OCI-M2 (cell line): ENCODE measurements around the gene BRD1.
"Not testable (repeated sequence)": the region's sequence is repeated elsewhere in the genome, so short reads cannot be mapped to it uniquely, and the experiment has no call there.

ENCODE experiments used
- DNase-seq: peaks from one replicate; lab custom pipeline; 2025; ENCODE audit not compliant: unreplicated experiment; lab: John Stamatoyannopoulos, UW

The BRD1 gene

GRCh38 chr22:49785046-49785521 is 42.6 kb downstream of the BRD1 start:
- DNase-seq, result no peak

GRCh38 chr22:49784630-49784971 is 43.1 kb downstream of the BRD1 start:
- no peak for DNase-seq

- no peak for DNase-seq
Observed at GRCh38 chr22:49783926-49784629, 43.6 kb downstream of the BRD1 start.

DNA sequence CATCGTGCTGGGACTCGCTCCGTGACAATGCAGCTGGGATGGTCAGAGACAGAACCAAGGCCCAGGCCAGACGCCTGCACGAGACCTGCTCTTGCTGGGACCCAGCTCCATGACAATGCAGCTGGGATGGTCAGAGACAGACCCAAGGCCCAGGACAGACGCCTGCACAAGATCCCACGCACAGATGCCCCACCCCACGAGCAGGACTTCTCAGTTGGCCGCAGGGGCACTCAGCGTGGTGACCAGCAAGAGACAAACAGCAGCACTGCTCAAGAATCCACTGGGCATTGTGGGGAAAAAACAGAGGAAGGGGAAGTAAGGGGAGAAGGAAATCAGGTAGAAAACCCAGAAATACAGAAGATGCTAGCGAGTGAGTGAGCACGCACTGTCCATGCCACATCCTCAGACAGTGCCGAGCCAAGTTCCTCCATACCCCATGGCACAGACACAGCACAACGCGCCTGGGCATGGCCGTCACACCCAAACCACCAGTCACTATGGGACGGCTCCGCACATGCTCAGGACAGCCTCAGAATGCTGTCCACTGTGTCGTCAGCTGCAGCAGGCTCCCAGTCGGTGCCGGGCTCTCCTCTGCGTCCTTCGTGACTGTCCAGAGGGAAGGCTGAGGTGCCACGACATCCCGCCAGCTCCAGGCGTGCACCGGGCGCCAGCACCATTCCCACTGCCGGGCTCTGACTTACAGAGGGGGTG is 44.5 kb downstream of the BRD1 start:
- DNase-seq, result no peak

- DNase-seq, result not testable (repeated sequence)
Observed at GRCh38 chr22:49781886-49782285, 45.8 kb downstream of the BRD1 start.

DNA sequence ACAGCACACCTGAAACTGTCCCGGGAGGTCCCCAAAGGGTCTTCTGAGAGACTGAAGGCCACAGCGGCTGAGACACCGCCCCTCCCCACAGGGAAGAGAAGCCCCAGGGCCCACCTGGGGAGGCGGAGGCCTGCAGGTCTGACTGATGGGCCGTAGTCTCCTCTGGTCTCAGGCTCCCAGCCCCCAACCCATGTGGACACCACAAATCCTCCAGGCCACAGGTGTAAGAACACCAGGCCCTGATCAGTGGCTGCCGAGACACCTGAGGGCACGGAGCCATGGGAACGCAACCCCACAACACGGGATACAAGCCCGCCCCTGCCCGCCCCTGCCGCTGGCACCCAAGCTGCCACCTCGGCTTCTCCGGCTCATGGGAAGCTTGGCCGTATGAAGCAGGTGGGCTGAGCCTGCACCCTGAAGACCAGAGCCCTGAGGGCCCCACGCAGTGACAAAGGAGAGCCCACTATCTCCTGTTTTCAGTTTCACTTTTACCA is 46.3 kb downstream of the BRD1 start:
- DNase-seq, result no peak

DNA sequence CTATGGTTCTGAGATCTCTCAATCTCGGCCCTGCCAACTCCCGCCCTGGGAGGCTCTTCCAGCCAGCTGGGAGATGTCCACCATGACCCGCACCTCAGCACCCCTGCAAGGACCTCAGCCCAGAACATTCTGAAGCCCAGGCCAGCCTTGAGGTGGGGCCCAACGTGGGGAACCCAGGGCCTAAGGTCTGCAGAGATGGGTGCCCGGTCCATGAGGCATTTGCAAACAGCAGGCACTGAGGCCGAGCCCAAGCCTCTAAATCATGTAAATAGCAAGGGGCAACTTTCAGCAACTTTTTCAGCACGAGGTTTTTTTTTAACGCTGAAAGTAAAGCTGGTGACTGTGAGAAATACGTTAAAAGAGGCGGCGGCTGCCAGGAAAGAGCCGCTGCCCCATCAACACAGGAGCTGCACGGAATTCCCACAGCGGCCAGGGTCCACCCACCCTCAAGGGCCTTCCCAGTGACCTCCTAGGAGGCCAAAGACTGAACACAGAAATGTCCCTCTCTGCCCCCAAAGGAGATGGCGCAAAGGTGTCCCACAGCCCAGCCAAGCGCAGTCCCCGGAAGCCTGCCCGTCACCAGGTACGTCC is 46.9 kb downstream of the BRD1 start:
- DNase-seq, result no peak

DNA sequence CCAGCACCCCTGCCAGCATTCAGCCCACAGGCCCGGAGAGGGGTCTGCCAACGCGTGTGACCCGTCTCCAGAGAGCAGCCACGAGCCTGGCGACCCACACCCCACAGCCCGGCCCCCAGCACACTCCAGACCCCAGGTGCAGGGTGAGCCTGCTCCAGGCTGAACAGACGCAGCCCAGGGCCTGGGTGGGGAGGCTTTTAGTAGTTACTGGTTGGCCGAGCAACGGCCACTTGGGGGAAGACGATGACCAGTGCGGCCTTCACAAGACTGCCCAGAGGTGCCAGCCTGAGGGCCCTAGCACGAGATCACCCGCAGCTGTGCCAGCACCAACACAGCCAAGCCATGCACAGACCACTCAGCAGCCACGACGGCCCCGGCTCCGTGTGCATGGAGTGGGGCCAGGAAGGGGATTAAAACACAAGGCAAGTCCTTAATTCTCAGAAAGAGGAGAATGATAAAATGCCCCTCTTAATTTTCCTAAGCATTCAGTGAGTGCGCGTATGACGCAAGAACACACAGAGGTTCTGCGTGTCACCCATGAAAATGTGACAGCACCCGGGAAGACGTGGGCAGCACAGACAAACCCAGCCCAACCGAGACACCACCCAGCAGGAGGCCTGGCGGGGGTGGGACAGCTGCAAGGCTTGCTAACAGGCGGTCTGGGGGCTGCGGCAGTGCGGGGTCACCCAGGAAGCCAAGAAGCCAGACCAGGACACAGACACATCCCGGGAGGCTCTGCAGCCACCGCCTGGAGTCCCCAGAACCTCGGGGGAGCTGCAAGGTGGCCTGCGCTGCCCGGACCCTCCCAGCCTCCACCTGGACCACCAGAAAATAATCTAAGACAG is 47.6 kb downstream of the BRD1 start:
- no peak for DNase-seq

GRCh38 chr22:49779211-49779610 is 48.5 kb downstream of the BRD1 start:
- no peak for DNase-seq

DNA sequence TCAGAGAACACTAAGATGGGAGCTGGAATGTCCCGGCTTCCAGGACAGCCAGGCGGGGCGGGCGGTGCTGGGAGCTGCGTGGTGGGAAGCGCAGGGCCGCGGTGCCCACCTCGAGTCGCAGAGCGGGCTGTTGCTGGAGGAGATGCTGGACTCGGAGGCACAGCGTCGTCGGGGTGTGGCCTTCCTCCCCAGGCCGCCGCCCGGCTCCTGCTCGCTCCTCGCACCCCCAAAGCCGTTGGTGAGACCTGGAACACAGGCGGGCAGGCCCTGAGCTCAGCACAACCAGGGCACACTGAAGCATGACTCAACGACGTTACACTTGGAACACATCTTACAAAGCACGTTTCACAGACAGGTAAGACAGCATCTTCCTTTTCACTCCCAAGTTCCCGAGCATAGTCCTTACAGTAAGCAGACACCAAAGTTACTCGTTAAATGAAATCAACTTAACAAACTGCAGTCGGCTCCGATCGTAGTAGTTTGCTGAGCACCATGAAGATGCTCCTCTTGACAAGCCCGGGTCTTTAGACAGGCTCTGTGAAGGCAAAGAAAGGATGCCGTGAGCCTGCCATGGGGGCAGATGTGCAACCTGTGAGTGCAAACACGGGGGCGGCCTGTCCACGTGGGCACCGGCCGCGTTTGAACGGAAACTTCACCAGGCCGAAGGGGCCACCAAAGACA is 50.0 kb downstream of the BRD1 start:
- DNase-seq, result no peak

- no peak for DNase-seq
Observed at GRCh38 chr22:49776891-49777290, 50.8 kb downstream of the BRD1 start.

DNA sequence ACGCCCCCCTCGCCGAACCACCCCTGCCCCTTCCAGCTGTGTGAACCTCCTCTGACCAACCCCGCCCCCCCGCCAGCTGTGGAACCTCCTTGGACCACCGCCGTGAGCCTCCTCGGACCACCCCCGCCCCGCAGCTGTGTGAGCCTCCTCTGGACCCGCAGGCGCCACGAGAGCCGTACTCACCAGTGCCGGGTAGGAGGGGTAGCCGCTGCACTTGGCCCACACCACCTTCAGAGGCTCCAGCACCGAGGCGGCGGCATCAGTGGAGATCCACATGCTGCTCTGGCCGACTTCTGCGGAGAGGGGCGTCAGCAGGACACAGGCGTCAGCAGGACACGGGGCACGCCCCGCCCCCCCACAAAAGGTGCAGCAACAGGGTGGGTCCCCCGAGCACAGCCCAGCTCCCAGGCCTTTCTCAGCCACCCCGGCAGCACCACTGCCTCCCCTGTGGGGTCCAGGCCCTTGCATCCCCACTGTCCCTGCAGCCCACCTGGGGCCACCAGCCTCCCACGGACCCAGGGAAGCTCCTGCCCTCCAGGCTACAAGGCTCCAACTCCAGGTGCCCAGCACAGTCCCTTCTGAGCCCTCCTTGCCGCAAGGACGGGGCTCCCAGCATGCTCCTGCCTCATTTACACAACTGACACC is 51.7 kb downstream of the BRD1 start:
- DNase-seq, result no peak

GRCh38 chr22:49775191-49775866 is 52.3 kb downstream of the BRD1 start:
- DNase-seq, result no peak

- no peak for DNase-seq
Observed at GRCh38 chr22:49774499-49775151, 53.0 kb downstream of the BRD1 start.

DNA sequence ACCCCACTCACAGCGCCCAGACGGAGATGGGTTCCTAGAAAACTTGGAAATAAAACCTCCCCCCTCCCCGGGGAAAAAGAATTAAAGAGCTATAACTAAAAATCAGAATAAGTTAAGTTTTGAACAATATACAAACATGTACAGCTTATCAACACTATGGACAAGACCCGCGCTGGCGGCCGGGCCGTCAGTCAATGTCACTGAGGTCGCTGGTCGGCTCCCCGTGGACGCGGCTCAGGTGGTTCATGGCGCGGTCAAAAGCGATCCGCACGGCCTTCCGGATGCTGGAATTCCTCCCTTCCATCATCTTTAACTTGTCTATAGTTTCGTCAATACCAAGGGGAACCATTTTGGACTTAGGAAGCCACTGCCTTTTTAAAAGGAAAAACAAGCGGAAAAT is 53.6 kb downstream of the BRD1 start:
- DNase-seq, result no peak

- DNase-seq, result no peak
Observed at GRCh38 chr22:49773531-49773930, 54.1 kb downstream of the BRD1 start.

DNA sequence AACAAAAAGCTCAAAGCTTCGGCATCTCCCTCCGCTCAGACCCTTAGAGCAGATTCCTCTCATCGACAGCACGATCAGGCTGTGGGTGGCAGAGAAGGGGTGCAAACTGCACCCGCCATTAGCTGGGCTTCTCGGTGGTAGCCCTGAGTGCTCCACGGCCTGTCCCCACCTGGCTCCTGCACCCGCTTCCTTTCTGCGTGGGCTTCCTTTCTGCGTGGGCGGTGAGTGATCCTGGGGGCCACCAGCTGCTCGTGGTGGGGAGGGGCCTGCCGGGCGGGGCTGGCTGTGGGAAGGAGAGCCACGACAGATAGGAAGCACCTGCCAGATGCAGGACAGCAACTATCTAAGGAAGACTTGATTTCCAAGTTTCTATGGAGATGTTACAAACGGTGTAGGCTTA is 55.0 kb downstream of the BRD1 start:
- DNase-seq, result no peak

DNA sequence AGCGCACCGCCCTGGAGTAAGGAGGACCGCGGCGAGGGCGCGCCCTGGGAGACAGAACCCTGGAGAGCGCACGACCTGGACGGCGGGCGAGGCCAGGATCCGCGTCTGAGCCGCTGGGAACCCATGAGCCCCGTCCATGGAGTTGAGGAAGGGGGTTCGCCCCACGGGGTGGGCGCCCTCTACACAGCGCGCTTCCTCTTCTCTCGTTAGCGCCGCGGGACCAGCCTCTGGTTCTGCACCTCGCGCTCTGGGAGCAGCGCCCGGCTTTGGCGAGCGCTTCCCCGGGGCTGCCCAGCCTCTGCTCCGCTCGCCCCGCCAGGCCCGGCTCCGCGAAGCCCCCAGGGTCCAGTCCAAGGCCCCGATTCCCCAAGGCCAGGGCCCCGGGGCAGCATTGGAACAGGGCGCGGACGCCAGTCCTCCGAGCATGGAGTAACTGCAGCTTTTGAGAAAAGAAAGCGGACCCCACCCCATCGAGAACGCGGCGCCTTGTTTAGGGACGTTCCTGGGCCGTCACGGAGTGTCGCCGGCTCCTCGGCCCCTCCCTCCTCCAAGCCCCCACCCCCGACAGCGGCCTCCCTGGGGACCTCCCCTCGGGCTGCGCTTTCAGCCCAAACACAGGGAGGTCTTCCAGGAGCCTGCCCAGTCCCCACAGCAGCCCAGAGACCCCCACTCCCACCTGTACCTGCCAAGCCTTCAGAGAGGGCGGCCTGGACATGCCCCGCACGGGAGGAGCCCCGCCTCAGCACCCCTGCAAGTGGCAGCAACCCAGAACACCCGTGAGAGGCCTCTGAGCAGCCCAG is 56.2 kb downstream of the BRD1 start:
- DNase-seq, result no peak
